ENCODE measurements around the gene TRIM27.
"Not testable (repeated sequence)": the region's sequence is repeated elsewhere in the genome, so short reads cannot be mapped to it uniquely, and the experiment has no call there.

TRIM27 gene, protein sequence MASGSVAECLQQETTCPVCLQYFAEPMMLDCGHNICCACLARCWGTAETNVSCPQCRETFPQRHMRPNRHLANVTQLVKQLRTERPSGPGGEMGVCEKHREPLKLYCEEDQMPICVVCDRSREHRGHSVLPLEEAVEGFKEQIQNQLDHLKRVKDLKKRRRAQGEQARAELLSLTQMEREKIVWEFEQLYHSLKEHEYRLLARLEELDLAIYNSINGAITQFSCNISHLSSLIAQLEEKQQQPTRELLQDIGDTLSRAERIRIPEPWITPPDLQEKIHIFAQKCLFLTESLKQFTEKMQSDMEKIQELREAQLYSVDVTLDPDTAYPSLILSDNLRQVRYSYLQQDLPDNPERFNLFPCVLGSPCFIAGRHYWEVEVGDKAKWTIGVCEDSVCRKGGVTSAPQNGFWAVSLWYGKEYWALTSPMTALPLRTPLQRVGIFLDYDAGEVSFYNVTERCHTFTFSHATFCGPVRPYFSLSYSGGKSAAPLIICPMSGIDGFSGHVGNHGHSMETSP

GRCh38 chr6:28923318-28924102 is at the start of gene TRIM27:
TSS of gene TRIM27 (minus strand) at chr6:28923985. CDS start at chr6:28923632, 353 bp downstream.
- no peak for FAIRE-seq

DNA sequence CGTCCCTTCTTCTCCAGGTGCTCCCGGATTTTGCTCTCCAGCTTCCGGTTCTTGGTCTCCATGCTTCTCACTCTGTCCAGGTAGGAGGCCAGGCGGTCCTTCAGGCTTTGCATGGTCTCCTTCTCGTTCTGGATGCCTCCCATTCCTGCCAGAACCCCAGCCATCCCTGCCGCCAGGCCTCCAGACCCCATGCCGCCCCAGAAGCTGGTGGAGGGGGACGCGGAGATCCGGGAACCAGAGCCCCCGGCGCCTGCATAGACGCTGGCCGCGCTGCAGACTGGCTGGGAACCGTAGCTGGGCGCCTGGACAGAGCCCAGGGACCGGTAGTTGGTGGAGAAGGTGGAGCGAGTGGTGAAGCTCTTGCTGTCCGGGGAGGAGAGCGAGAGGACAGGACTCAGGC is 46.3 kb upstream of the TRIM27 start:
- FAIRE-seq = not testable (repeated sequence)

GRCh38 chr6:28969129-28969528 is 45.3 kb upstream of the TRIM27 start:
- FAIRE-seq = no peak

DNA sequence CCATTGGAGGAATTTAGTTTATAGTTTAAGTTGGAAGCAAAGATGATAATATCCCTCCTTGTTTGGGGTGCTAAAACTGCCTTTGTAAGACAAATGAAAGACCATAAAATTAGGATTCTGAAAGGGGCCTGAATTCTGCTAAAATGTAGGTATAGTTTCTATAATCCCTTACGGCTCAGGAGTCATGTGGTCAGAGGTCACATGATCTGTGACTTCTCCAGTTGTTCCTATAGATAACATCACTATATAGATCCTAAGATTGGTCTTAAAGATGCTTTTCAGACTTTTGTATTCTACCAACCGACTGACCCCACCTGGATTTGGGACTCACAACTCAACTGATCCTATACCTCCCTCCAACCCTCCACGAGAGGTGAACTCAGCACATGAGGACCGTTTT is 44.7 kb upstream of the TRIM27 start:
- FAIRE-seq = no peak

GRCh38 chr6:28965706-28966105 is 41.9 kb upstream of the TRIM27 start:
- FAIRE-seq = no peak

- FAIRE-seq = no peak
Measured at GRCh38 chr6:28960846-28961500, 37.2 kb upstream of the TRIM27 start.

GRCh38 chr6:28958561-28959243 is 34.9 kb upstream of the TRIM27 start:
- FAIRE-seq = not testable (repeated sequence)

DNA sequence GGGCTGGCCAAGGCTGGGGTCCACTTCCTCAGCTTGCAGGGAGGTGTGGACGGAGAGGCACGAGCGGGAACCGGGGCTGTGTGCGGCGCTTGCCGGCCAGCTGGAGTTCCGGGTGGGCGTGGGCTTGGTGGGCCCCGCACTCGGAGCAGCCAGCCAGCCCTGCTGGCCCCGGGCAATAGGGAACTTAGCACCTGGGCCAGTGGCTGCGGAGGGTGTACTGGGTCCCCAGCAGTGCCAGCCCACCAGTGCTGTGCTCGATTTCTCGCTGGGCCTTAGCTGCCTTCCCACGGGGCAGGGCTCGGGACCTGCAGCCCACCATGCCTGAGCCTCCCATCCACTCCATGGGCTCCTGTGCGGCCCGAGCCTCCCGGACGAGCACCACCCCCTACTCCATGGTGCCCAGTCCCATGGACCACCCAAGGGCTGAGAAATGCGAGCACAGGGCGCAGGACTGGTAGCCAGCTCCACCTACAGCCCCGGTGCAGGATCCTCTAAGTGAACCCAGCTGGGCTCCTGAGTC is 34.1 kb upstream of the TRIM27 start:
- not testable (repeated sequence) for FAIRE-seq

DNA sequence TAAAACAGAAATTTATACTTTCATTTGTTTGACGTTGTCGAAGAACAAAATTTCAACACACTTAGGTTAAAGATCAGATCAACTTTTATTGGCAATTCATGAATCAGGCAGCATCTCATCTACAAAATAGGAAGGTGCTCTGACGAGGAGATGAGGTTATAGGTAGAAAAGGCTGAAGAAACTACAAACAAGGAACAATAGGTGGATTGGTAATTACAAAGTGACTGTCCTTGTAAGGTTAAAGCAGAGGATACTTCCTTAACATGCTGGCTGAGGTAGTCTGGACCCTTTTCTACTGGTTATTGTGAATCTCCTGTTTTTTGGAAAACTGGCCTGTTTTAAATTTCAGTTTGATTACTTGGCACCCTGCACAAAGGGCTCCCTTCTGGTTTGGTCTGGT is 32.5 kb upstream of the TRIM27 start:
- FAIRE-seq = no peak

DNA sequence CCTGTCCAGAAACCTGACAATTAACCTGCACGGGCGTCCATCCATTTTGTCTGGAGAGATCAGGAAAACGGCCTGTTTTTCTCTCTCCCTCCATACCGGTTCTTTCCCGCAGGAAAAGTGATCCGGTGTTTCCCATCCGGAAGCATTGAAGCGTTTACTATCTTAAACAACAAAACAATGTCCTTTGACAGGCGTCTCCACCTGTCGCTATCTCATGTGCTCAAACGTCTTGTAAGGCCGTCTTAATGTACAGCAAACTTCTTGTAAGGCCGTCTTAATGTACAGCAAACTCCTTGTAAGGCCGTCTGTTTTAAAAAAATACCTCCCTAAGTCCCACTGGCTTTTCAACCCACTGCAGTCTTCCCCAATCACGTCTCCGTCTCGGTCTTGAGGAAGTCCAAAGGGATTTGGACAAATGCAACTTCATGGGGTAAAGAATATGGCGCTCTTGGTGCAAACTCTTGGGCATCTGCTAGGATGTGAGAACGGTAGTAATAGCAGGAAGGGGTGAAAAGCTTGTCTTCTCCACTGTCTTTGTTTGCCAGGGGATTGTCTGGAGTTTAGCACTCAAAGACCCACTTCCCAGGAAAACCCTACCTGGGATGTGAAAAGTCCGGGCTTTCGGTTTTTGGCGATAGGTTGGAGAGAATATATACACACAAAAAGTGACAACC is 29.9 kb upstream of the TRIM27 start:
- no peak for FAIRE-seq

DNA sequence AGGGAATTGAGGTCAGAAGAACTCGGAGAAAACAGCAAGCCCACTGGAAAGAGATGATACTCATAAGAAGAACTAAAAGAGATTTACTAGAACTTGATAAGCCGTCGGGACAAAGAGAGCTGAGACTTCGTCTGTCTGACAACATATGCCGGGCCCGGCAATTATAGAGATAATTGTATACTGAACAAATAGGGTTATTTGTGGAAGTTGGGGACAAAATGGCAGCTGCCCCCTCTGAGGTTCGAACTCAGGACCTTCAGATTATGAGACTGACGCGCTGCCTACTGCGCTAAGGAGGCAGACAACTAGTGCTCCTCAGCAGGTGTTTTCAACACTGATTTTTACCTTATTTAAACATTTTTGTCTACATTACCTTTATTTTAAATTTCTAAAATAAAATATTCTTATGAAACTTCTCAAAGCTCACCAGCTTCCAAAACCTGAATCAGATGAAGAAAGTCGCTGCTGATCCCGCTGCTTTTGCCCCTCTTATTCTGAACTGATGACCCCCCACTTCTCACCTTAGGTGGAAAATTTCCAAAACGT is 29.3 kb upstream of the TRIM27 start:
- no peak for FAIRE-seq

DNA sequence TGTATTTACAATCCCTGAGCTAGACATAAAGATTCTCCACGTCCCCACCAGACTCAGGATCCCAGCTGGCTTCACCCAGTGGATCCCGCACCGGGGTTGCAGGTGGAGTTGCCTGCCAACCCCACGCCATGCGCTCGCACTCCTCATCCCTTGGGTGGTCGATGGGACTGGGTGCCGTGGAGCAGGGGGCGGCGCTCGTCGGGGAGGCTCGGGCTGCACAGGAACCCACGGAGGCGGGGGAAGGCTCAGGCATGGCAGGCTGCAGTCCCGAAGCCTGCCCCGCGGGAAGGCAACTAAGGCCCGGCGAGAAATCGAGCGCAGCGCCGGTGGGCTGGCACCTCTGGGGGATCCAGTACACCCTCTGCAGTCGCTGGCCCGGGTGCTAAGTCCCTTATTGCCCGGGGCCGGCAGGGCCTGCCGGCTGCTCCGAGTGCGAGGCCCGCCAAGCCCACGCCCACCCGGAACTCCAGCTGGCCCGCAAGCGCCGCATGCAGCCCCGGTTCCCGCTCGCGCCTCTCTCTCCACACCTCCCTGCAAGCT is 25.9 kb upstream of the TRIM27 start:
- not testable (repeated sequence) for FAIRE-seq

GRCh38 chr6:28948782-28949486 is 25.1 kb upstream of the TRIM27 start:
- no peak for FAIRE-seq

DNA sequence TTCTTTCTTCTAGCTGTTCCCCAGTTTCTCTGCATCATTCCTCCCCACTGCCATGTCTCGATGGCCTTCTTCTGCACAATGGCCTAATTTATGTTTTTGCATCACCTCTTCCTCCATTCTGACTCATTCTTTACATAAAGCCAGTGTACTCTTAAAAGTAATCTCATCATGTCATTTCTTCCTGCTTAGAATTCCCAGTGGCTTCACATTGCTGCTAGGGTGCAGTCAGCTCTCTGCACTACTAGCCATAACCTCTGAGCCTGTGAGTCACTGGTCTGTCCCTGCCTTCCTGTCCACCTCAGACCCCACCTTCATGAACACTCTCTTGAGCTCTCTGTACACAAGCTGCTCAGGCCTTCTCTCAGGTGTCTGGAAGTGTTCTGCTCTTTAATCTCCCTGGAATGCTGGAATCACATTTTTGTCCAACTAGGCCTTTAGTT is 24.1 kb upstream of the TRIM27 start:
- no peak for FAIRE-seq

DNA sequence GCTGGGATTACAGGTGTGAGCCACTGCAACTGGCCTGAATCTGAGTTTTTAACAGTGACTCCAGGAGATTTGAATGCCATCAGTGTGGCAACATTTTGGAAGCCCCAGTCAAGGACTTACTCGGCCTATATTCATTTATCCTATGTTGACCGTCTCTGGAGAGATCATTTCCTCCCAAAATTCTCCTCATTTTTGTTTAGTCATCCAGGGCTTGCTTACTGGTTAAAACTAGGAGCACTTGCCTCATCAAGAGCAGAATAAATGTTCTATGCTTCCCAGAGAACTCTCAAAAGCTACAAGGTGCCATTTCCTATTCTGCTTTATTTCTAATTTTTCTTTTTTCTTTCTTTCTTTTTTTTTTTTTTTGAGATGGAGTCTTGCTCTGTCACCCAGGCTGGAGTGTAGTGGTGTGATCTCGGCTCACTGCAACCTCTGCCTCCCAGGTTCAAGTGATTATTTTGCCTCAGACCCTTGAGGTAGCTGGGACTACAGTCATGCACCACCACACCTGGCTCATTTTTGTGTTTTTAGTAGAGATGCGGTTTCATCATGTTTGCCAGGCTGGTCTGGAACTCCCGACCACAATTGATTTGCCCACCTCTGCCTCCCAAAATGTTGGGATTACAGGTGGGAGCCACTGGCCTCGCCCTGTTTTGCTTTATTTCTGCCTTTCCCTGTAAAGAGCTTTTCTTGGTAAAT is 23.4 kb upstream of the TRIM27 start:
- FAIRE-seq = no peak

DNA sequence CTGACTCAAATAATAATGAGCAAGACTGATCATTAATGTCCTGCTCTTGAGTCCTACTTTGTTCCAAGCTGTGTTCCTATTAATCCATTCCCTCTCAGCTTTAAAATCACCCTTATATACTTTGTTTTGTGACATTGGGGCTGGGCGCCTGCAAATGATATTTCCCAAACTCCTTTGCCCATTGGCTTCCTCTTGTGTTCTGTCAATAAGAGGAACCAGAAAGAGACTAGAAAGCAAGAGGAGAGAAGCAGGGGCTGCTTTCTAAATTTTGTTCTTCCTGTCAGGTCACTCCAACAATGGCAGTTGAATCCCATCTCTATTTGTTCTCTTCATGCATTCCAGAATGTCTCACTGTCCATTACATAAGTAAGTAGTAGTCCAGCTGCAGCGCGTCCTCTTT is 21.6 kb upstream of the TRIM27 start:
- FAIRE-seq = no peak

GRCh38 chr6:28944412-28944865 is 20.7 kb upstream of the TRIM27 start:
- no peak for FAIRE-seq

GRCh38 chr6:28943557-28944411 is 20.0 kb upstream of the TRIM27 start:
- FAIRE-seq = no peak

DNA sequence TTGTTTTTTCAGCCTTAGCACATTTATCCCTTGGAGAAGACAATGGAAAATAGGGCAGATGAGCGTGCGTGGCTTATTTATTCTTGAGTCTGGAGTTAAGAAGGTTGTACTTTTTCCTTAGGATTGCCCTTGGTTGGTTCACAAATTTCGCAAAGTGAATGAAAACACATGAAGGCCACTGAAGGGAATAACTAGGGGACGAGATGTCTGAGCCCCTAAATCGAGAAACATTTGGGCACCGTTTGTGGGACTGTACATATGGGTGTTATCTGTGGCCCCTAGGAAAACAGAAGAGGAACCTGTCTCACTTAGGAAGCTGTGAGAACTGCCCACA is 19.4 kb upstream of the TRIM27 start:
- no peak for FAIRE-seq
